HCT116 (cell line): ENCODE data around the gene ADORA1. TPM values are rescaled to one million over a fixed set of nuclear protein-coding genes. Genes with fewer than 3 reads are reported as not detected.

Source experiments
- ATAC-seq: fragments of 200-7000 bp; cut with Tn5 transposase; 2 replicates; pipeline ENCODE4 v1.9.1; 2020; ENCODE audit warnings: mild to moderate bottlenecking, moderate library complexity
- BruUV-seq: library from RNA; stranded (reverse); fragments of 400-500 nt; replicated peaks from 2 replicates; lab custom pipeline; 2021; lab: Mats Ljungman, UMichigan
- CTCF ChIA-PET: fragments of 300-600 bp; sonication (Branson Sonifier 250); formaldehyde crosslinking; loops from one replicate; lab custom pipeline; 2021; ENCODE audit warnings: antibody characterized with exemption; lab: Charles Lee
- POLR2A ChIA-PET: fragments of 300-600, 350-600 bp; sonication (Branson Sonifier 250); formaldehyde crosslinking; loops from one replicate; lab custom pipeline; 2021; ENCODE audit warnings: antibody characterized with exemption; lab: Charles Lee
- RAD21 ChIA-PET, 2 experiments: fragments of 300-600 bp; sonication (Branson Sonifier 250); formaldehyde crosslinking; loops; one replicate each; lab custom pipeline; 2023; ENCODE audit warnings: low total read pairs in 2 of 2; ENCODE audit not compliant: uncharacterized antibody in 2 of 2, unreplicated experiment in 2 of 2, low non-redundant PET in 1 of 2; lab: Charles Lee
- DNase-seq: peaks from one replicate; pipeline ENCODE4 v3.0.0-alpha.2; 2010; ENCODE audit warnings: low read depth, low spot score
- H2AFZ ChIP-seq: fragments of 200-600 bp; shearing (Covaris generic), sonication (generic); 2 replicates; pipeline ENCODE4 v1.6.1; 2017; ENCODE audit warnings: low read depth, mixed run types, mixed read lengths, antibody characterized with exemption, low read length; ENCODE audit not compliant: poor library complexity, severe bottlenecking
- H3K27ac ChIP-seq: 2 replicates; pipeline ENCODE4 v1.5.1; 2012; ENCODE audit warnings: low read depth, low read length
- H3K27me3 ChIP-seq: fragments of 200-600 bp; sonication (generic); 2 replicates; pipeline ENCODE4 v1.6.1; 2016; ENCODE audit warnings: mixed run types, low read length, mixed read lengths; ENCODE audit not compliant: insufficient read depth
- H3K36me3 ChIP-seq, 2 experiments: fragments of 200-500 bp in 1 of 2; fragments of 200-600 bp in 1 of 2; sonication (Bioruptor generic) in 1 of 2; sonication (generic) in 1 of 2; 2 replicates each; pipeline versions ENCODE4 v1.5.1 to v1.6.1; 2014 to 2016; ENCODE audit warnings: low read length in 2 of 2, inconsistent platforms in 1 of 2, mixed read lengths in 1 of 2, mixed run types in 1 of 2; ENCODE audit not compliant: insufficient read depth in 2 of 2, control insufficient read depth in 1 of 2
- H3K4me1 ChIP-seq, 2 experiments: fragments of 200-600 bp in 1 of 2; sonication (generic) in 1 of 2; 2 replicates each; pipeline versions ENCODE4 v1.5.1 to v1.6.1; 2012 to 2017; ENCODE audit warnings: low read length in 2 of 2, inconsistent platforms in 1 of 2, mild to moderate bottlenecking in 1 of 2, mixed read lengths in 1 of 2, mixed run types in 1 of 2, moderate library complexity in 1 of 2; ENCODE audit not compliant: insufficient read depth in 2 of 2, control insufficient read depth in 1 of 2
- H3K4me2 ChIP-seq: fragments of 200-600 bp; sonication (generic); 2 replicates; pipeline ENCODE4 v1.6.1; 2017; ENCODE audit warnings: mixed run types, low read length, mixed read lengths
- H3K4me3 ChIP-seq, 2 experiments: fragments of 200-600 bp in 1 of 2; sonication (generic) in 1 of 2; replicated peaks in 1 of 2; 2 replicates each; pipeline ENCODE4 v1.5.1; 2011 to 2016; ENCODE audit warnings: low read length in 2 of 2, control low read depth in 1 of 2, low read depth in 1 of 2, mild to moderate bottlenecking in 1 of 2, mixed read lengths in 1 of 2, mixed run types in 1 of 2
- H3K79me2 ChIP-seq: fragments of 200-600 bp; sonication (generic); 2 replicates; pipeline ENCODE4 v1.6.1; 2017; ENCODE audit warnings: mild to moderate bottlenecking, mixed run types, low read length, moderate library complexity, mixed read lengths; ENCODE audit not compliant: insufficient read depth
- H3K9ac ChIP-seq: fragments of 200-600 bp; sonication (generic); 2 replicates; pipeline ENCODE4 v1.6.1; 2016; ENCODE audit warnings: low read length, mixed read lengths
- H3K9me2 ChIP-seq: fragments of 200-600 bp; sonication (generic), shearing (Covaris generic); 2 replicates; pipeline ENCODE4 v1.6.1; 2017; ENCODE audit warnings: mixed run types, mild to moderate bottlenecking, moderate library complexity; ENCODE audit not compliant: insufficient read depth
- H3K9me3 ChIP-seq, 2 experiments: fragments of 200-500 bp in 1 of 2; fragments of 200-600 bp in 1 of 2; sonication (Bioruptor generic) in 1 of 2; sonication (generic) in 1 of 2; 2 replicates each; pipeline ENCODE4 v1.6.1; 2014 to 2017; ENCODE audit warnings: low read length in 2 of 2, mixed read lengths in 2 of 2, inconsistent platforms in 1 of 2, low read depth in 1 of 2, mild to moderate bottlenecking in 1 of 2, mixed run types in 1 of 2, moderate library complexity in 1 of 2; ENCODE audit not compliant: control insufficient read depth in 1 of 2, insufficient read depth in 1 of 2
- H4K20me1 ChIP-seq: fragments of 200-600 bp; sonication (generic), shearing (Covaris generic); 2 replicates; pipeline ENCODE4 v1.6.1; 2017; ENCODE audit warnings: mixed run types, mild to moderate bottlenecking, moderate library complexity; ENCODE audit not compliant: insufficient read depth
- CBX3 ChIP-seq: IDR thresholded peaks from 2 replicates; pipeline ENCODE4 v1.6.1; 2012; ENCODE audit warnings: low read depth
- CEBPB ChIP-seq: IDR thresholded peaks from 2 replicates; pipeline ENCODE4 v1.6.1; 2012; ENCODE audit warnings: low read depth
- EGR1 ChIP-seq: IDR thresholded peaks from 2 replicates; pipeline ENCODE4 v1.6.1; 2012; ENCODE audit warnings: low read depth
- ELF1 ChIP-seq: IDR thresholded peaks from 2 replicates; pipeline ENCODE4 v1.6.1; 2012; ENCODE audit warnings: low read depth, borderline replicate concordance
- EZH2 ChIP-seq: fragments of 200-600 bp; sonication (generic); IDR thresholded peaks from 2 replicates; pipeline ENCODE4 v1.6.1; 2017; ENCODE audit warnings: antibody characterized with exemption, mixed run types
- EZH2phosphoT487 ChIP-seq: fragments of 200-600 bp; IDR thresholded peaks from 2 replicates; pipeline ENCODE4 v1.6.1; 2018; ENCODE audit warnings: antibody characterized with exemption, borderline replicate concordance
- POLR2A ChIP-seq: IDR thresholded peaks from 2 replicates; pipeline ENCODE4 v1.7.0; 2011; ENCODE audit warnings: borderline replicate concordance; ENCODE audit not compliant: insufficient read depth, insufficient read length; ENCODE audit errors: extremely low read depth
- POLR2AphosphoS5 ChIP-seq: IDR thresholded peaks from 2 replicates; pipeline ENCODE4 v1.6.1; 2011; ENCODE audit warnings: mild to moderate bottlenecking, low read depth, low read length, moderate library complexity
- SIN3A ChIP-seq: IDR thresholded peaks from 2 replicates; pipeline ENCODE4 v1.6.1; 2012; ENCODE audit warnings: low read depth
- SRF ChIP-seq: IDR thresholded peaks from 2 replicates; pipeline ENCODE4 v1.6.1; 2012; ENCODE audit warnings: low read depth
- ZFX ChIP-seq: fragments of 450-650 bp; IDR thresholded peaks from 2 replicates; pipeline ENCODE4 v1.6.1; 2017
- ZNF274 ChIP-seq: fragments of 200-500 bp; sonication (Bioruptor generic); IDR thresholded peaks from 2 replicates; pipeline ENCODE4 v1.6.1; 2014; ENCODE audit warnings: mild to moderate bottlenecking, low read depth, low read length, inconsistent platforms
- intact Hi-C: fragments of 100-400 bp; cut with micrococcal nuclease; formaldehyde crosslinking; loops from 2 replicates; pipeline ENCODE4 v1.10.0; 2022
- total RNA-seq: library from RNA; stranded (reverse); gene quantifications from one replicate; pipeline ENCODE4 v1.2.1, GENCODE V29; 2021; ENCODE audit not compliant: unreplicated experiment
- TF ChIP-seq, protein P1 (sequence below): IDR thresholded peaks from 2 replicates; pipeline ENCODE4 v1.6.1; 2011; ENCODE audit warnings: mild to moderate bottlenecking, low read length, moderate library complexity; ENCODE audit not compliant: insufficient replicate concordance; ENCODE audit errors: extremely low read depth
- TF ChIP-seq, protein P2 (sequence below): IDR thresholded peaks from 2 replicates; pipeline ENCODE4 v1.6.1; 2012

ADORA1 gene
- total RNA-seq, 1 experiment from 2014 or later: 2.8 TPM

DNA sequence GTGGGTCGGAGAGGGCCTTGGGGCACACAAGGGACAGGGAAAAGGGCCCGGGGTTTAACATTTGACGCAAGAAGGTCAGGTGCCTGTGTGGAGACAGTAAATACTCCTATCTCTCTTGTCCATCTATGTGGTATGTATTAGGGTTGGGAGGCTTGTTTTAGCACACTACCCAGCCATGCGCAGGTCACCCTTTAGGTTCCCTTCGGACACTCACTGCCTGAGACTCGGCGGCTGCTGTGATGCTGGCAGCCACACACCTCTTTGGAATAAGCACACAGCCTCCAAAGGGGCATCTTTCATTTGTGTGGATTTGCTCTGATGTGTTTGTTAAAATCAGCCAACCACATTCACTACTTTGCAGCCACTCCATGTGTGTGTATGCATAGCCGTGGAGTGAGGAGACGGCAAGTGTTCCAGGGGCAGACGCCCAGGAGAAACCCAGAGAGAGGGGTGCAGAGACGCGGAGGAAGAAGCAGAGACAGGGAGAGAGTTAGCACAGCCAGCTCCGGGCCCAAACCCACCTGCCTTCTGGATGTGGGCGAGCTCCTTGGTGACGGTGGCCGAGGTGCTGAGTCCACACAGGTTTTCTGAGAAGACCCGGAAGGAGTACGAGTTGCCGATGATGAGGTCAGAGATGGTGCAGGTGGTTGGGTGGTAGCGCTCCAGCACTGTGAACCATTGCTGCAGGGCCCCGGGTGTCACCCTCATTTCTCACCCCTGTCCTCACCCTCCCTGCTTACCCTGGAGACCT is 42.4 kb downstream of the ADORA1 start:
- TF ChIP-seq ELF1 (no peak), EZH2 (no peak), ZFX (no peak), POLR2A (no peak), ZNF274 (no peak), EZH2phosphoT487 (no peak), EGR1 (no peak), SIN3A (no peak), POLR2AphosphoS5 (no peak), CEBPB (no peak), CBX3 (no peak), SRF (no peak)
- TF ChIP-seq, protein P1, sequence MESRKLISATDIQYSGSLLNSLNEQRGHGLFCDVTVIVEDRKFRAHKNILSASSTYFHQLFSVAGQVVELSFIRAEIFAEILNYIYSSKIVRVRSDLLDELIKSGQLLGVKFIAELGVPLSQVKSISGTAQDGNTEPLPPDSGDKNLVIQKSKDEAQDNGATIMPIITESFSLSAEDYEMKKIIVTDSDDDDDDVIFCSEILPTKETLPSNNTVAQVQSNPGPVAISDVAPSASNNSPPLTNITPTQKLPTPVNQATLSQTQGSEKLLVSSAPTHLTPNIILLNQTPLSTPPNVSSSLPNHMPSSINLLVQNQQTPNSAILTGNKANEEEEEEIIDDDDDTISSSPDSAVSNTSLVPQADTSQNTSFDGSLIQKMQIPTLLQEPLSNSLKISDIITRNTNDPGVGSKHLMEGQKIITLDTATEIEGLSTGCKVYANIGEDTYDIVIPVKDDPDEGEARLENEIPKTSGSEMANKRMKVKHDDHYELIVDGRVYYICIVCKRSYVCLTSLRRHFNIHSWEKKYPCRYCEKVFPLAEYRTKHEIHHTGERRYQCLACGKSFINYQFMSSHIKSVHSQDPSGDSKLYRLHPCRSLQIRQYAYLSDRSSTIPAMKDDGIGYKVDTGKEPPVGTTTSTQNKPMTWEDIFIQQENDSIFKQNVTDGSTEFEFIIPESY: no peak
- TF ChIP-seq, protein P2, sequence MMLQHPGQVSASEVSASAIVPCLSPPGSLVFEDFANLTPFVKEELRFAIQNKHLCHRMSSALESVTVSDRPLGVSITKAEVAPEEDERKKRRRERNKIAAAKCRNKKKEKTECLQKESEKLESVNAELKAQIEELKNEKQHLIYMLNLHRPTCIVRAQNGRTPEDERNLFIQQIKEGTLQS: no peak
- H3K4me3 ChIP-seq: no peak overlapping the region
- no peak overlapping the region for H3K9ac ChIP-seq
- POLR2A ChIA-PET: no interaction called here
- H3K9me2 ChIP-seq: no peaks in the 10 kb centered on the region
- no peaks in the 10 kb centered on the region for H3K36me3 ChIP-seq
- DNase-seq (no peak), ATAC-seq (no peak)
- CTCF ChIA-PET: interaction anchor here (0.6 to 4.3 kb wide), 2 partner anchors 28 to 52 kb away, joined by 3 to 42 read pairs; no protein-coding TSS in a partner anchor
- no peaks in the 10 kb centered on the region for H3K79me2 ChIP-seq
- RAD21 ChIA-PET: no interaction called here
- BruUV-seq: no TSS peak
- no peaks in the 10 kb centered on the region for H3K9me3 ChIP-seq
- intact Hi-C loops: no loop called here
- H3K4me1 ChIP-seq: peaks cover 14 to 56% of the 10 kb centered on the region in 2 experiments; a peak in 3 of 4 replicates
- H2AFZ ChIP-seq: no peak overlapping the region
- no peak overlapping the region for H3K27ac ChIP-seq
- H3K4me2 ChIP-seq: no peak overlapping the region
- no peaks in the 10 kb centered on the region for H4K20me1 ChIP-seq
- no peaks in the 10 kb centered on the region for H3K27me3 ChIP-seq
